Pulmonary artery endothelial cell (primary cell): ENCODE results near the gene MTHFSD. TPM values are rescaled to one million over a fixed set of nuclear protein-coding genes. Genes with fewer than 3 reads are reported as not detected.

Experiments used
- DNase-seq: peaks from one replicate; pipeline ENCODE4 v3.0.0-alpha.2; 2011; ENCODE audit warnings: low read depth, low spot score
- total RNA-seq: library from RNA; depleted of rRNA; stranded (reverse); fragments of >200 nt; gene quantifications from 2 replicates; pipeline ENCODE4 v1.2.3, GENCODE V29; 2014

MTHFSD gene
- total RNA-seq, 1 donor from 2014 or later: 10.5 TPM

- DNase-seq: no peak
These were observed 29.1 kb upstream of the MTHFSD start for GRCh38 chr16:86584071-86584685.

GRCh38 chr16:86581458-86581857, 26.4 kb upstream of the MTHFSD start:
- no peak for DNase-seq

DNA sequence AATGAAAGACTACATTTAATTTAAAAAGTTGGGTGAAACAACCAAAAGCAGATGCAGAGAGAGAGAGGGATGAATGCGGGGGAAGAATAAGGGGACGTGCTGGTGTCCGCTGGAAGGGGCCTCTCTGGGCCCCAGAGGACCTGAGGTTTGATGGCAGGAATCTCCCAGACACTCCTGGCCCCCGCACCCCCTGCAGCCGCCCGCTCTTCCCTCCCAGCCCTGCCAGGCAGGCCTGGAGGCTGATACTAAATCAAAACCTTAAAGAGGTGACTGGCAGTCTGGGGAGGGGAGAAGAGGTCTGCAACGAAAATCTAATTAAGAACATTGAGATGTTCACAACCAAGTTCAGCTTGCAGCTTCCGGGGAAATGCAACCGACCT, 25.7 kb upstream of the MTHFSD start:
- no peak for DNase-seq

DNA sequence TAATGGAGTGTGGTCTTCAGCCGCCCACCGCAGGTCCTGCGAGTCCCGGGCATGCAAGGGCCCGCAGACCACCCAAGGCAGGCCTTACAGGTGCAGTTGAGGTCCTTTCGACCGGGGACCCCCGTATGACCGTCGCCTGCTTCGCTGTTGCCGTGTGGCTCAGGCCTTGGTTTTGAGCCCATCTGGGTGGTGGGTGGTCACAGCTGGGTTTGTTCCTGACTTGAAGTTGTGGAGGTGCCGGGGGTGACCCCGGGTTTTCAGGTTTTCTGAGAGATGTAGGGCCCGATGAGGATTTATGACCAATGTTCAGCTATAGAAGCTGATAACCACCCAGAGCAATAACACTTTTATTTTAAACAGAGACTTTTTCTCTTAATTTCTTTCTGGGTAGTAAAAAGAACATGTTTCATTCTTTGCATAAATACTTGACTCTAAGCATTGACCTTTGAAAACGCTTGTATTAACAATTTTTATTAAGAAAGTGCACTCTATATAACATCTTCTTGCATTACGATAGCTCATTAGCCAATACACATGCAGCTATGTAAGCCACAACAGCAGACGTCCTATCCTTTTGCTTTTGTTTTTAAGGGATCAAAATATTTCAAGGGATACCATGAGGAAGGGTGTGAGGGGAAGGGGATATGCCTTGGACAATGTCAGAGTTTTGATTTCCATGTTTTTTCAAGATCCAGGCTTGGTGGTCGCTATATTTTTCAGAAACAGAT, 25.2 kb upstream of the MTHFSD start:
- DNase-seq: no peak

GRCh38 chr16:86579268-86580062, 24.4 kb upstream of the MTHFSD start:
- no peak for DNase-seq

- DNase-seq: no peak
These were observed 23.7 kb upstream of the MTHFSD start for GRCh38 chr16:86578611-86579267.

DNA sequence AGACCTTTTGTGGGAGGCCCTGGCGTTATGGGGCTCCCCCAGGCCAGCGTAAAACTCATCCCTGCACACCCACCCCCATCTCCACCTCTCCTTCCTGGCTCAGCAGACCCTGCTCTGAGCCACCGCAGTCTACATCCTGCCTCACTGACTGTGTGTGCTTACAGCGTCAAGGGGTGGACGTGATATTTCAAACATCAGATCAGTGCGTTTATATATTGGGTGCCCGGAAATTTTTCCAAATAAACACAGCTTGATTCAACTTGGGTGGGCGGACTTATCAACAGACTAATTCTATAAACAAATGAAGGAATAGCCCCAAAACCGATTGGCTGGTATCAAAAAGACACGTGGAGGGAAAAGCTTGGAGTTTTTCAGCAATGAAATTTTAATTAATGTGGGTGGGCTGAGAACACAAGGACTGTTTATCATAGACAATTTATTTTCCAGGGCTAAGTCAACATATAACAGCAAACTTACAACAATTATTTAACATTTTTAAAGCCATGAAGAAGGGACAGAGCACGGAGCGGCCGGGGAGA, 23.1 kb upstream of the MTHFSD start, which contains the start of gene FOXL1:
Gene FOXL1 (plus strand): TSS at position 489 of the 539 bp plus-strand sequence. CDS start 175 bp downstream, outside the sequence.
- DNase-seq: no peak

DNA sequence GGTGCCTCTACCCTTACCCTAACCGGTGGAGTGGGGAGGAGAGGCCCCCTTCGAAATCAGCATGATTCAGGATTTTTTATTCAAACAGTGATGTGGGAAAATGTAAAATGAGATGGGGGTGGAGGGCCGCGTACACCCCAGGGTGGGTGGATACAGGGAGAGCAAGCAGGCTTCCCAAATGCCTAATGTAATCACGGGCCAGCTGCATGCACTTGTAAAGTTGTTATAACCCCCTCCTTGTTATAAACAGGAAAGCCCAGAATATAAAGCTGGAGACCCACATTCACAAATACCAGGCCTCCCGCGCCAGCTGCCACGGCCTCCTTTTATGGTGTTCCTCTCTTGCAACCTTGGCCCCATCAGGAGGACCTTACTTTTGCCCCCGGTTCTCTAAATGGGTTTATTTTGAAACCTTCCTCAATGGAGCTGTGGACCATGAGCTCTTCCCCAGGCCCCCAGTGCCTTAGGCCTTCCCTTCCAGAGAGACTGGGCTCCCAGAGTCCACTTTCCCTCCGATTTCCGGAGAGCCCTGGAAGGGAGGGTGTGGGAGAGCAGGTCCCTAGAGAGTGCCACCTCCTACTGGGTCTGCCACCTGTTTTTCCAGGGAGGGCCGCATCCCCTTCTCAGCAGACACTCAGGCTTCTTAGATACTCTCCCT, 22.4 kb upstream of the MTHFSD start:
- no peak for DNase-seq

GRCh38 chr16:86576591-86577313, 21.7 kb upstream of the MTHFSD start:
- DNase-seq: no peak

DNA sequence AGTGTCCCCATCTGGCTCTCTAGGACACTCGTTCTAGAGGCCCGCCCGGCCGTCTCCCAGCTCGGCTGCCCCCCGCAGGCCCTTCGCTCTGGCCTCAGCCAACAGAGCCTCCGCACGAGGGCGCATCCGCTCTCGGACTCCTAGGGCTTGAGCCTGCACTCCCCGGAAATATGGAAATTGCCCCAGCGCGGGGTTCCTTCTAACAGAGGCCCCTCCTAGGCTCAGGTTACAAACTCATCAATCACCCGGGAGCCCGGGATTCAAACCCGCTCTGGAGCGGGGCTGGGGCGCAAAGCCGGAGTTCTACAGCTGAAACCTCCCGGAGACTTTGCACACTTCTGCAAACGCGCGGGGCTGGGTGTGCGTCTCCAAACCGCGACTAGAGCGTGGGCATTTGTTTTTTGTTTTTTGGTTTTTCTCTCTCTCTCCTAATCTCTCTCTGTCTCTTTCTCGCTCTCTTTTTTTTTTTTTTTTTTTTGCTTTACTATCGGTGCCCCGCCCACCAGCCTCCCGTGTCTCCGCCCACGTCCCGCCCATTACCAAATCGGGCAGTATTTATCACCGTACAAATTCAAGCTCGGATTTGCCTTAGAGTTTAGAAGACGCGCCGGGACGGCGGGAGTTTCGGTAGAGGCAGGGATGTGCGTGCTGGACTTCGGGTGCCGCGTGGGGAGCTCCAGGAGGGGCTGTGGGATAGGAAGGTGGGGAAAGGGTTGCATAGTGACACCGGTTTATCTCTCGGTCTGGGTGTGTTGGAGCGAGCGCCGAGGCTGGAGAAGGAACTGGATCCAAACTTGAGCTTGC, 20.9 kb upstream of the MTHFSD start:
- DNase-seq: peak; percentile 63

GRCh38 chr16:86575095-86575685, 20.2 kb upstream of the MTHFSD start:
- no peak for DNase-seq

GRCh38 chr16:86574646-86575045, 19.6 kb upstream of the MTHFSD start:
- no peak for DNase-seq

GRCh38 chr16:86573646-86574508, 18.8 kb upstream of the MTHFSD start:
- DNase-seq: no peak

GRCh38 chr16:86573215-86573614, 18.2 kb upstream of the MTHFSD start:
- no peak for DNase-seq

DNA sequence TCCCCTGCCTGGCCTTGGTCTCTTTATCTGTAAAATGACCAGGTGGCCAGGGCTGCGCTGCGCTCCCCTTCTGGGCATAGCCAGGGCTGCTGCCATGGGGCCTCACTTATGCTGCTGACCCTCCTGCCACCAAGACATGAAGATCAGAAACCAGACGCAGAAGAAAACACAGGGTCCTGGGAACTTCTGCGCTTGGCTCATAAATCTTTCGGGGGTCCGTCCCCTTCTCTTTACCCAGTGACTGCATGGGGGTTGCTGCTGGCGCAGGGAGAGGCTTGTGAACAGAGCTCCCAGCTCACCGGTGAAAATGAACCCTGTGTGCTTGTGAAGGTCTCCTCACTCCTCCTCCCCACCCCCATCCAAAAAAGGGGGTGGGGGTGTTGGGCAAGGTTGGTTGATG, 17.6 kb upstream of the MTHFSD start:
- DNase-seq: no peak

- DNase-seq: no peak
These were observed 17.0 kb upstream of the MTHFSD start for GRCh38 chr16:86572041-86572521.

DNA sequence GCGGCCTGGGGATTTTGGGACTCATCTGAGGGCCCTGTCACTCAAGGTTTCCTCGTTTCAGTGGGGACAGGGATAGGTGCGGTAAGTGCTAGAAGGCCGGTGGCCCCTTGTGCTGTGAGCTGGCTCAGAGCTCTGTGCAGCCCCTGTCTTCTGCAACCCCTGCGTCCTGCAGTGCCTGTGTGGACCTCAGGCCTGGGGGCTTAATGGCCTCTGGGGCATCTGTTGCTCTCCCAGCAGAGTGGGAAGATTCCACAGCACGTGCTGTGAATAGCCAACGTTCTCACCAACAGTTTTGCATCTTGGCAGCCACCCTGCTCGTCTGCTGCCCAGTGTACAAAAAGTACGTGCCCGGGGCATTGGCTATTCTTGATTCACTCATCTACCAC, 16.5 kb upstream of the MTHFSD start:
- no peak for DNase-seq
